CD8-positive, alpha-beta memory T cell (primary cell): ENCODE data around the gene GPRIN2. TPM values are rescaled to one million over a fixed set of nuclear protein-coding genes. Genes with fewer than 3 reads are reported as not detected.
"Not testable (repeated sequence)": the region's sequence is repeated elsewhere in the genome, so short reads cannot be mapped to it uniquely, and the experiment has no call there.

Experiments used
- CTCF ChIA-PET: fragments of 350-600 bp; sonication (Branson Sonifier 250); formaldehyde crosslinking; loops from one replicate; lab custom pipeline; 2021; ENCODE audit warnings: antibody characterized with exemption; lab: Charles Lee
- POLR2A ChIA-PET: fragments of 350-600 bp; sonication (Branson Sonifier 250); formaldehyde crosslinking; loops from one replicate; lab custom pipeline; 2021; ENCODE audit warnings: antibody characterized with exemption; lab: Charles Lee
- DNase-seq, 5 donors: peaks; one replicate each; pipeline versions ENCODE4 v3.0.0 to v3.0.0-alpha.2; 2020 to 2022; ENCODE audit warnings: mixed read lengths in 1 of 5
- H3K27ac ChIP-seq: one replicate; pipeline ENCODE4 v1.7.0; 2013; ENCODE audit warnings: low read depth, mild to moderate bottlenecking, low read length, moderate library complexity
- H3K27me3 ChIP-seq: 2 replicates; pipeline ENCODE4 v1.7.0; 2013; ENCODE audit warnings: low read length, mild to moderate bottlenecking; ENCODE audit not compliant: insufficient read depth, poor library complexity, severe bottlenecking
- H3K36me3 ChIP-seq: 2 replicates; pipeline ENCODE4 v1.7.0; 2013; ENCODE audit warnings: mild to moderate bottlenecking, low read length, moderate library complexity; ENCODE audit not compliant: insufficient read depth
- H3K4me1 ChIP-seq: 2 replicates; pipeline ENCODE4 v1.7.0; 2013; ENCODE audit warnings: mild to moderate bottlenecking, low read length, moderate library complexity; ENCODE audit not compliant: insufficient read depth
- H3K4me3 ChIP-seq: 2 replicates; pipeline ENCODE4 v1.7.0; 2013; ENCODE audit warnings: mild to moderate bottlenecking, low read length
- H3K9me3 ChIP-seq: 2 replicates; pipeline ENCODE4 v1.7.0; 2013; ENCODE audit warnings: mild to moderate bottlenecking, low read length
- H3K27ac Mint-ChIP-seq, 8 donors: one replicate each; pipeline ENCODE4 v1.8.0; 2020 to 2021; ENCODE audit warnings: mixed read lengths in 8 of 8, mild to moderate bottlenecking in 6 of 8, inconsistent platforms in 3 of 8, moderate library complexity in 3 of 8
- H3K27me3 Mint-ChIP-seq, 2 donors: one replicate each; pipeline ENCODE4 v1.8.0; 2020 to 2021; ENCODE audit warnings: mixed read lengths in 2 of 2, mild to moderate bottlenecking in 1 of 2, moderate library complexity in 1 of 2
- H3K36me3 Mint-ChIP-seq, 3 donors: one replicate each; pipeline ENCODE4 v1.8.0; 2020 to 2021; ENCODE audit warnings: mixed read lengths in 3 of 3, inconsistent platforms in 1 of 3, mild to moderate bottlenecking in 1 of 3
- H3K4me1 Mint-ChIP-seq, 3 donors: one replicate each; pipeline ENCODE4 v1.8.0; 2020 to 2021; ENCODE audit warnings: mixed read lengths in 3 of 3, inconsistent platforms in 1 of 3, mild to moderate bottlenecking in 1 of 3
- H3K4me3 Mint-ChIP-seq, 7 donors: one replicate each; pipeline ENCODE4 v1.8.0; 2020 to 2021; ENCODE audit warnings: mixed read lengths in 7 of 7, mild to moderate bottlenecking in 6 of 7, moderate library complexity in 4 of 7, inconsistent platforms in 2 of 7
- H3K9me3 Mint-ChIP-seq, 5 donors: one replicate each; pipeline ENCODE4 v1.8.0; 2020 to 2022; ENCODE audit warnings: mixed read lengths in 5 of 5, mild to moderate bottlenecking in 3 of 5, moderate library complexity in 2 of 5, inconsistent platforms in 1 of 5
- polyA plus RNA-seq: library from polyadenylated mRNA; unstranded; fragments of 300-500 nt; fragmentation: Illumina TruSeq; gene quantifications from one replicate; pipeline ENCODE4 v1.2.3, GENCODE V29; 2021
- total RNA-seq, 2 experiments: library from RNA; stranded (reverse); gene quantifications; one replicate each; pipeline ENCODE4 v1.2.3, GENCODE V29; 2021

Gene GPRIN2
- total and polyA plus RNA-seq, 3 experiments from 2014 or later, result not detected

DNA sequence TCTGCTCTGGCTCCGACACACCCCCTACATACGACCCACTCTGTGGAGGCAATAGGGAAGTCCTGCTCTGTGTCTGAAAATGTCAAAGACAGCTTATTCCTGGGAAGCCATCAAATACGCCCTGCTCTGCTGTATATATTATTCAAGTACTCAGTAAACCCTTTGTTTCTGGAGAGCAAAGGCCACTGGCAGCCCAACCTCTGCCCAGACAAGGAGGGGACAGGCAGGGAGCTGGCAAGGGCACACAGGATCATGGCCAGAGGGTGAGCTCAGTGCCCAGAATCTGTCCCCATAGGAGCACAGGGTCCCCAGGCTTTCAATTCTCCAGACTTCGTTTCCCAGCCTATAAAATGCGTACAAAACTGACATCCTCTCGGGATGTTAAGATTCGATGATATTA lies 43.7 kb downstream of the GPRIN2 start:
- H3K9me3 ChIP-seq, H3K27me3 ChIP-seq, H3K36me3 Mint-ChIP-seq, H3K4me3 Mint-ChIP-seq, H3K4me1 ChIP-seq, H3K4me3 ChIP-seq, POLR2A ChIA-PET, DNase-seq, H3K4me1 Mint-ChIP-seq, H3K27ac ChIP-seq, H3K36me3 ChIP-seq, H3K27me3 Mint-ChIP-seq, CTCF ChIA-PET, H3K27ac Mint-ChIP-seq, H3K9me3 Mint-ChIP-seq: not testable (repeated sequence)

DNA sequence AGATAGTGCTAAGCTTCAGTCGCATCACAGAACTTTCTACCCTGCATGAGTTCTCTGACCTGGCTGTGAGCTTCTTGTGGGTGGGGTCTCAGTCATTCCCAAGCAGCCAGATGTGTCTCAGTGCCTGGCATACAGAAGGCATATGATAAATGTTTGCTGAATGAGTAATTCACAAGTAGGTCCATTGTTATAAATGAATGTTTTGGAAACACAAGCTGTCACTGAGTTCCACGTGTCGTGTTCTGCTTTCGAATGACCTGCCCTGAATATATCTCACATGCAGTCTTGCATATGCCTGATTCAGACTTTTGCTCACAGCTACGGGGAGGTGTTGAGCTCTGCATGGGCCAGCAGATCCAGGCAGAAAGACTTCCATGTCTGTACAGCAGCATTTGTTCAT lies 44.5 kb downstream of the GPRIN2 start:
- CTCF ChIA-PET, H3K4me3 Mint-ChIP-seq, H3K27me3 Mint-ChIP-seq: not testable (repeated sequence)

More for the DNA sequence above, 44.5 kb downstream of the GPRIN2 start:
- H3K27ac Mint-ChIP-seq, POLR2A ChIA-PET, DNase-seq, H3K36me3 ChIP-seq, H3K36me3 Mint-ChIP-seq, H3K4me3 ChIP-seq, H3K27me3 ChIP-seq, H3K4me1 ChIP-seq, H3K27ac ChIP-seq, H3K9me3 Mint-ChIP-seq, H3K4me1 Mint-ChIP-seq, H3K9me3 ChIP-seq: not testable (repeated sequence)

Other genes with a start within 250 kb of the GPRIN2 start
- gene ANXA8L1, start 180.9 kb downstream of the GPRIN2 start, total RNA-seq, result not detected
- not detected for gene ANXA8L1, start 180.9 kb downstream of the GPRIN2 start, polyA plus RNA-seq
- not detected for gene NPY4R, start 90.7 kb downstream of the GPRIN2 start, total RNA-seq
- gene NPY4R, start 90.7 kb downstream of the GPRIN2 start, polyA plus RNA-seq, result not detected
- under 1 TPM; 0.69 to 0.70 TPM for gene SYT15, start 22.5 kb upstream of the GPRIN2 start, total RNA-seq
- gene SYT15, start 22.5 kb upstream of the GPRIN2 start, polyA plus RNA-seq, result 0.05 TPM